ENCODE results near the gene NMRAL1.

- no peak for TF ChIP-seq CSDC2 (CRISPR knock-in tag; IDR thresholded peaks at IDR 0.05)
- TF ChIP-seq ZNF565 (CRISPR knock-in tag; conservative IDR thresholded peaks at IDR 0.05; ENCODE audit: low read depth) = no peak
- TF ChIP-seq OSR1 (CRISPR knock-in tag; IDR thresholded peaks at IDR 0.05) = no peak
- no peak for TF ChIP-seq ZFP3 (CRISPR knock-in tag; IDR thresholded peaks at IDR 0.05)
- TF ChIP-seq ZNF70 (CRISPR knock-in tag; IDR thresholded peaks at IDR 0.05) = no peak
- TF ChIP-seq ZC3H10 (CRISPR knock-in tag; IDR thresholded peaks at IDR 0.05) = no peak
- no peak for TF ChIP-seq POU6F1 (CRISPR knock-in tag; IDR thresholded peaks at IDR 0.05; ENCODE audit: borderline replicate concordance, low read depth)
- no peak for TF ChIP-seq ARNTL (CRISPR knock-in tag; IDR thresholded peaks at IDR 0.05; ENCODE audit: borderline replicate concordance, low read depth)
- no peak for TF ChIP-seq TOX (CRISPR knock-in tag; IDR thresholded peaks at IDR 0.05; ENCODE audit: borderline replicate concordance)
- TF ChIP-seq, protein P1, sequence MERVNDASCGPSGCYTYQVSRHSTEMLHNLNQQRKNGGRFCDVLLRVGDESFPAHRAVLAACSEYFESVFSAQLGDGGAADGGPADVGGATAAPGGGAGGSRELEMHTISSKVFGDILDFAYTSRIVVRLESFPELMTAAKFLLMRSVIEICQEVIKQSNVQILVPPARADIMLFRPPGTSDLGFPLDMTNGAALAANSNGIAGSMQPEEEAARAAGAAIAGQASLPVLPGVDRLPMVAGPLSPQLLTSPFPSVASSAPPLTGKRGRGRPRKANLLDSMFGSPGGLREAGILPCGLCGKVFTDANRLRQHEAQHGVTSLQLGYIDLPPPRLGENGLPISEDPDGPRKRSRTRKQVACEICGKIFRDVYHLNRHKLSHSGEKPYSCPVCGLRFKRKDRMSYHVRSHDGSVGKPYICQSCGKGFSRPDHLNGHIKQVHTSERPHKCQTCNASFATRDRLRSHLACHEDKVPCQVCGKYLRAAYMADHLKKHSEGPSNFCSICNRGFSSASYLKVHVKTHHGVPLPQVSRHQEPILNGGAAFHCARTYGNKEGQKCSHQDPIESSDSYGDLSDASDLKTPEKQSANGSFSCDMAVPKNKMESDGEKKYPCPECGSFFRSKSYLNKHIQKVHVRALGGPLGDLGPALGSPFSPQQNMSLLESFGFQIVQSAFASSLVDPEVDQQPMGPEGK (CRISPR knock-in tag; IDR thresholded peaks at IDR 0.05; ENCODE audit: borderline replicate concordance) = no peak
Observed at GRCh38 chr16:4494746-4495490, 20.5 kb upstream of the NMRAL1 start.
